Fibroblast of pulmonary artery (primary cell): ENCODE results near the gene IFNL3.
"Not testable (repeated sequence)": the region's sequence is repeated elsewhere in the genome, so short reads cannot be mapped to it uniquely, and the experiment has no call there.

Experiments
- DNase-seq: peaks from one replicate; pipeline ENCODE4 v3.0.0-alpha.2; 2010; ENCODE audit warnings: low read depth
- H3K4me3 ChIP-seq: replicated peaks from 2 replicates; pipeline ENCODE4 v1.5.1; 2011; ENCODE audit warnings: low read depth, mild to moderate bottlenecking, control low read depth, low read length, moderate library complexity
- CTCF ChIP-seq: IDR thresholded peaks from 2 replicates; pipeline ENCODE4 v1.5.1; 2011; ENCODE audit warnings: mild to moderate bottlenecking, control low read depth, low read length, inconsistent platforms; ENCODE audit errors: missing control alignments

IFNL3 gene

GRCh38 chr19:39244410-39245100, at the start of gene IFNL3:
TSS of gene IFNL3 (minus strand) at chr19:39245006. CDS start at chr19:39244967, 39 bp downstream.
- DNase-seq, H3K4me3 ChIP-seq: not testable (repeated sequence)

DNA sequence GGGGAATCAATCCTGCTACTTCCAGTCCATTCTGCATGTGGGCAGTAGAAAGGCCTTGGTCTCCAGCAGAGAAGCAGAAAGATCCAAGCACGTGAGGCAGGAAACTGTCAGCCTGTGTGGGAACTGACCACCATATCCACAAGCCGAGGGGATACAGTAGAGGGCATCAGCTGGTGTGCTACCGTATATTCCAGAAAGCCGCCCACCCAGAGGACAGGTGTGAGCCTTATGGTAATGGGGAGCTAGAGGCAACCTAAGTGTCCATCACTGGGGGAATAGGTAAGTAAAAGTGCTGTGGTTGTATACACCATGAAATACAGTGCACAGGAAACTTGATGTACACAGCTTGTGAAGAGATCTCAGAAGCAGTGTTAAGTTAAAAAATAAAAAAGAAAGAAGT, 48.6 kb upstream of the IFNL3 start:
- no peak for DNase-seq
- no peak for TF ChIP-seq CTCF
- no peak overlapping the region for H3K4me3 ChIP-seq

GRCh38 chr19:39284032-39284431, 39.2 kb upstream of the IFNL3 start:
- TF ChIP-seq CTCF, result no peak
- H3K4me3 ChIP-seq, result no peak overlapping the region
- no peak for DNase-seq

DNA sequence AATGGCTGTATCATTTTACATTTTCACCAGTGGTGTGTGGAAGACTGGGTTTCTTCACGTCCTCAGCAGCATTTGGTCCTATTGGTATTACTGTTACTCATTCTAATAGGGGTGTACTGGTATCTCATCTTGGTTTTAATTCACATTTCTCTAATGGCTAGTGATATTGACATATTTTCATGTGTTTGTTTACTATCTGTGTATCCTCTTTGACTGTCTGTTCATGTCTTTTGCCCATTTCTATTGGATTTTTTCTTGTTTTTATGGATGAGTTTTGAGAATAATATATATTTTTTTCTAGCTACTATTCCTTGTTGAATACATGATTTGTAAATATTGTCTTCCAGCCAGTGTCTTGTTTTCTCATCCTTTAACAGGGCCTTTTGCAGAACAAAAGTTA, 37.2 kb upstream of the IFNL3 start:
- H3K4me3 ChIP-seq, result no peak overlapping the region
- no peak for TF ChIP-seq CTCF
- no peak for DNase-seq

DNA sequence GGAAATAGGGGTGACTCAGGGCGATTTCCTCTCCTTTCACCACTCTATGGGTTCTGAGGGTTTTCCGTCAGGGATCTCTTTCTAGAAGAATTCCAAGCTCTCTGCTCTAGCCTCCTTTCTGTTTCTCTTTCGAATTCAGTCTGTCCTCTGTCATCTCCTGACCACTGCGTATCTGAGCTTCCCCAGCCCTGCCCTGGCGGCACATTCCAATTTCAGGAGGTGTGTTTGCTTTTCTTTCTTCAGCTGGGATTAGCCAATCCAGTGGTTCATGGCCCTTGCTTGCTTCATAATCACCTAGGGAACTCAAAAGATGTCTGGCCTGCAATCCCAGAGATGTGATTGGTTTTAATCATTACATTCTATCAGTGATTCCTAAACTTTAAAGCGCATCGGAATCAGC, 32.8 kb upstream of the IFNL3 start:
- peak; percentile 18 for DNase-seq
- TF ChIP-seq CTCF, result no peak
- no peak overlapping the region for H3K4me3 ChIP-seq

DNA sequence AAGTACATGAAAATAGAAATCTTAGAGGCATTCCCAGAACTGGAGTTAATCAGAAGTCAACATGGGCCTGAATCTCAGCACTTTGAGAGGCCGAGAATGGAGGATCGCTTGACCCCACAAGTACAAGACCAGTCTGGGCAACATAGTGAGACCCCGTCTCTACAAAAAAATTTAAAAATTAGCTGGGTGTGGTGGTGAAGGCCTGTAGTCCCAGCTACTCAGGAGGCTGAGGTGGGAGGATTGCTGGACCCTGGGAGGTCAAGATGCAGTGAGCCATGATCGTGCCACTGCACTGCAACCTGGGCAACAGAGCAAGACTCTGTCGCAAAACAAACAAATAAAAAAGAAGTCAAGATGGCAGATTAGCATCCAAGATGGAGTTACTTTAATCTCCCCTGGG, 31.9 kb upstream of the IFNL3 start:
- no peak for DNase-seq
- no peak for TF ChIP-seq CTCF
- no peak overlapping the region for H3K4me3 ChIP-seq

GRCh38 chr19:39275578-39275977, 30.8 kb upstream of the IFNL3 start:
- no peak for TF ChIP-seq CTCF
- no peak overlapping the region for H3K4me3 ChIP-seq
- no peak for DNase-seq

- DNase-seq, H3K4me3 ChIP-seq: not testable (repeated sequence)
These were observed 29.1 kb upstream of the IFNL3 start for GRCh38 chr19:39273859-39274258.
